ENCODE data around the gene KRTAP4-3. TPM values are rescaled to one million over a fixed set of nuclear protein-coding genes. Genes with fewer than 3 reads are reported as not detected.

The KRTAP4-3 gene
- total and polyA plus RNA-seq, 10 of the 15 experiments (the other 5 are each of a cell fraction or from before 2014, with no cell fraction given), result not detected

GRCh38 chr17:41215681-41216080, 47.7 kb upstream of the KRTAP4-3 start (continued):
- TF ChIP-seq CUX1 (IDR thresholded peaks at IDR 0.05; ENCODE audit: insufficient replicate concordance, low read depth, low read length) (no peak), KLF5 (IDR thresholded peaks at IDR 0.05; ENCODE audit: partially characterized antibody) (no peak), HDGF (IDR thresholded peaks at IDR 0.05) (no peak), EZH2 (IDR thresholded peaks at IDR 0.05; ENCODE audit: borderline replicate concordance, control insufficient read depth, low read depth, low read length) (no peak), ZBTB4 (CRISPR knock-in tag; IDR thresholded peaks at IDR 0.05) (no peak)
